Endothelial cell of umbilical vein (primary cell): Measurements from ENCODE around the gene NAP1L4. TPM values are rescaled to one million over a fixed set of nuclear protein-coding genes. Genes with fewer than 3 reads are reported as not detected.

Experiments used
- BruUV-seq: library from RNA; stranded (reverse); fragments of 400-500 nt; replicated peaks from 2 replicates; lab custom pipeline; 2021; lab: Mats Ljungman, UMichigan
- CTCF ChIA-PET: fragments of 300-600, 350-600 bp; sonication (Branson Sonifier 250); formaldehyde crosslinking; loops from one replicate; lab custom pipeline; 2021; ENCODE audit warnings: antibody characterized with exemption, inconsistent platforms; lab: Charles Lee
- POLR2A ChIA-PET: fragments of 300-600, 350-600 bp; sonication (Branson Sonifier 250); formaldehyde crosslinking; loops from one replicate; lab custom pipeline; 2021; ENCODE audit warnings: antibody characterized with exemption, inconsistent platforms; lab: Charles Lee
- DNase-seq: peaks from one replicate; pipeline ENCODE4 v3.0.0-alpha.2; 2011; ENCODE audit warnings: low read depth, low spot score
- FAIRE-seq: peaks from 2 replicates; lab custom pipeline; 2011; peaks lifted over from hg19 to GRCh38; lab: Jason Lieb, UNC
- H2AFZ ChIP-seq: 2 replicates; pipeline ENCODE4 v1.6.0; 2012; ENCODE audit warnings: low read depth, low read length, control low read depth, inconsistent platforms
- H3K27ac ChIP-seq: 2 replicates; pipeline ENCODE4 v1.5.1; 2011; ENCODE audit warnings: low read depth, mild to moderate bottlenecking, control low read depth, low read length, moderate library complexity; ENCODE audit not compliant: insufficient read depth
- H3K27me3 ChIP-seq, 2 experiments: 2 replicates each; pipeline versions ENCODE4 v1.6.0 to v1.6.1; 2011; ENCODE audit warnings: low read length in 2 of 2, mixed read lengths in 1 of 2; ENCODE audit not compliant: control insufficient read depth in 2 of 2, insufficient read depth in 2 of 2
- H3K36me3 ChIP-seq, 2 experiments: 2 replicates in 1 of 2; 3 replicates in 1 of 2; pipeline ENCODE4 v1.5.1; 2011; ENCODE audit warnings: low read length in 2 of 2, mild to moderate bottlenecking in 1 of 2, moderate library complexity in 1 of 2; ENCODE audit not compliant: control insufficient read depth in 2 of 2, insufficient read depth in 2 of 2; ENCODE audit errors: extremely low read depth in 1 of 2
- H3K4me1 ChIP-seq: 3 replicates; pipeline ENCODE4 v1.5.1; 2011; ENCODE audit warnings: mild to moderate bottlenecking, low read length; ENCODE audit not compliant: control insufficient read depth, insufficient read depth; ENCODE audit errors: extremely low read depth
- H3K4me2 ChIP-seq: 2 replicates; pipeline ENCODE4 v1.6.1; 2011; ENCODE audit warnings: low read length, control low read depth, mixed read lengths; ENCODE audit not compliant: insufficient read depth
- H3K4me3 ChIP-seq, 3 experiments: fragments of 200-600 bp in 1 of 3; sonication (generic), shearing (Covaris generic) in 1 of 3; replicated peaks in 1 of 3; 2 replicates each; pipeline ENCODE4 v1.5.1; 2011 to 2016; ENCODE audit warnings: control low read depth in 3 of 3, low read length in 3 of 3, mild to moderate bottlenecking in 2 of 3, inconsistent platforms in 1 of 3, low read depth in 1 of 3, moderate library complexity in 1 of 3; ENCODE audit not compliant: insufficient read depth in 1 of 3
- H3K79me2 ChIP-seq: 2 replicates; pipeline ENCODE4 v1.6.0; 2012; ENCODE audit warnings: low read length, inconsistent platforms; ENCODE audit not compliant: control insufficient read depth, insufficient read depth
- H3K9ac ChIP-seq: replicated peaks from 2 replicates; pipeline ENCODE3; 2011; ENCODE audit warnings: low read length, control low read depth; ENCODE audit not compliant: insufficient read depth; ENCODE audit errors: extremely low read depth
- H3K9me1 ChIP-seq: replicated peaks from 3 replicates; pipeline ENCODE4 v1.6.0; 2011; ENCODE audit warnings: mild to moderate bottlenecking, low read length; ENCODE audit not compliant: control insufficient read depth, insufficient read depth; ENCODE audit errors: extremely low read depth
- H3K9me3 ChIP-seq: replicated peaks from 2 replicates; pipeline ENCODE4 v1.5.1; 2012; ENCODE audit warnings: low read length, inconsistent platforms; ENCODE audit not compliant: control insufficient read depth, insufficient read depth
- H4K20me1 ChIP-seq: replicated peaks from 2 replicates; pipeline ENCODE3; 2011; ENCODE audit warnings: mild to moderate bottlenecking, low read length; ENCODE audit not compliant: control insufficient read depth, insufficient read depth; ENCODE audit errors: extremely low read depth
- EZH2 ChIP-seq: IDR thresholded peaks from 2 replicates; pipeline ENCODE4 v1.6.1; 2012; ENCODE audit warnings: borderline replicate concordance, low read depth, mild to moderate bottlenecking, moderate library complexity, low read length, inconsistent platforms; ENCODE audit not compliant: severe bottlenecking
- FOS ChIP-seq: IDR thresholded peaks from 2 replicates; pipeline ENCODE4 v1.6.1; 2011; ENCODE audit warnings: mild to moderate bottlenecking, low read length, moderate library complexity, borderline replicate concordance; ENCODE audit not compliant: insufficient read depth
- GATA2 ChIP-seq: IDR thresholded peaks from 2 replicates; pipeline ENCODE4 v1.7.0; 2011; ENCODE audit warnings: low read depth, mild to moderate bottlenecking, moderate library complexity, mixed read lengths, low read length; ENCODE audit not compliant: insufficient read length, insufficient read depth
- JUN ChIP-seq: IDR thresholded peaks from 2 replicates; pipeline ENCODE4 v1.6.1; 2011; ENCODE audit warnings: borderline replicate concordance, low read depth; ENCODE audit not compliant: insufficient read length, insufficient read depth
- MYC ChIP-seq: IDR thresholded peaks from one replicate; pipeline ENCODE4 v1.6.1; 2011; ENCODE audit warnings: mild to moderate bottlenecking, low read depth, low read length
- POLR2A ChIP-seq: IDR thresholded peaks from 2 replicates; pipeline ENCODE4 v1.6.1; 2012; ENCODE audit warnings: low read depth, mild to moderate bottlenecking, control low read depth, low read length
- POLR2AphosphoS5 ChIP-seq: IDR thresholded peaks from 2 replicates; pipeline ENCODE4 v1.6.1; 2012; ENCODE audit warnings: low read depth, mild to moderate bottlenecking, control low read depth, low read length, moderate library complexity; ENCODE audit not compliant: insufficient read depth
- dilution Hi-C: fragments of 300-500 bp; cut with MboI; formaldehyde crosslinking; loops from one replicate; pipeline ENCODE4 v1.15.0; 2019; ENCODE audit warnings: low sequenced_read_pairs; ENCODE audit not compliant: extremely low pct_ligation_motif_present
- intact Hi-C: fragments of 100-400 bp; cut with micrococcal nuclease; formaldehyde crosslinking; loops from one replicate; pipeline ENCODE4 v1.10.0; 2022
- polyA plus RNA-seq, 4 experiments: library from polyadenylated mRNA; depleted of rRNA in 3 of 4; stranded (reverse) in 3 of 4; unstranded in 1 of 4; fragments of >200 nt; gene quantifications; 2 replicates each; pipeline versions ENCODE4 v1.2.1 to v1.2.3, GENCODE V29; 2011 to 2012; ENCODE audit warnings: missing spikeins in 1 of 4
- total RNA-seq: library from RNA; stranded (reverse); gene quantifications from 2 replicates; pipeline ENCODE4 v1.2.3, GENCODE V29; 2021
- TF ChIP-seq, protein P1 (sequence below), 2 donors: IDR thresholded peaks; 1 replicate in 1 of 2; 2 replicates in 1 of 2; pipeline ENCODE4 v1.5.1; 2011; ENCODE audit warnings: low read length in 2 of 2, mild to moderate bottlenecking in 2 of 2, moderate library complexity in 2 of 2, control low read depth in 1 of 2, inconsistent platforms in 1 of 2, low read depth in 1 of 2; ENCODE audit not compliant: insufficient read depth in 1 of 2; ENCODE audit errors: extremely low read depth in 1 of 2
- TF ChIP-seq, protein P2 (sequence below): IDR thresholded peaks from 2 replicates; pipeline ENCODE4 v1.6.1; 2011; ENCODE audit not compliant: insufficient read depth, insufficient read length

NAP1L4 gene
- total and polyA plus RNA-seq, 2 donors (not counting 3 experiments of a cell fraction or from before 2014, with no cell fraction given), result 100.0 to 177 TPM

DNA sequence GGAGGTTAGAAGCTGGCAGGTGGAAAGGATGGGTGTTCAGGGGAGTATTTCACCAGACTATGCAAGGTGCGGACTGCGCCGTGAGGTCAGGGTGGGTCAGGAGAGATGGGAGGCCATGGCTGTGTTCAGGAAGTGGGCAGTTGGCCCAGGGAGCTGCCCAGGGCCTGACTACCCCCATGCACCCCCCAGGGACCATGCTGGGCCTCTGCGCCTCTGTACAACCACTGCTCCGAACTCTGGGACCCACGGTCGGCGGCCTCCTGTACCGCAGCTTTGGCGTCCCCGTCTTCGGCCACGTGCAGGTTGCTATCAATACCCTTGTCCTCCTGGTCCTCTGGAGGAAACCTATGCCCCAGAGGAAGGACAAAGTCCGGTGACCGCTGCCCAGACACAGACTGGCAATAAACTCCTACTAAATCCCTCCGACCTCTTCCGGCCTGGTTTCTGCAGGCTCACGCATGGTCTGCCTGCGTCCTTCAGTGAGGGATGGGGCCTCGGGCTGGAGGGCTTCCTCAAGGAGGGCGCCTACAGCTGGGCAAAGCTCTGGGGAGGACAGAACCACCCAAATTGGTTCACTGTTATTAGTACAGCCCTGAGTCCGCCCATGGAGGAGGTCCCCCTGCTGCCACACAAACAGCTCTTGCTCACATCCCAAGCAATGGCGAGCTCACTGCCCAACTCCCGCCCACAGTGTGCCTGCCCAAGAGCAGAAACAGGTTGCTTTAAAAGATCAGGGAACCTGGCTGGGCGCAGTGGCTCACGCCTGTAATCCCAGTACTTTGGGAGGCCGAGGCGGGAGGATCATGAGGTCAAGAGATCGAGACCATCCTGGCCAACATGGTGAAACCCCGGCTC is 67.1 kb downstream of the NAP1L4 start:
- POLR2A ChIA-PET, result no interaction called here
- peaks cover 9% of the 10 kb centered on the region for H3K4me1 ChIP-seq
- no TSS peak for BruUV-seq
- peaks cover 28% of the 10 kb centered on the region for H3K79me2 ChIP-seq
- H3K9me1 ChIP-seq, result no peaks in the 10 kb centered on the region
- H2AFZ ChIP-seq, result no peak overlapping the region
- H3K4me2 ChIP-seq, result no peak overlapping the region
- CTCF ChIA-PET, result interaction anchor here (0.6 to 1.8 kb wide), 6 partner anchors 24 to 392 kb away, joined by 3 to 9 read pairs (median 3); no protein-coding TSS in a partner anchor
- H3K9me3 ChIP-seq, result no peaks in the 10 kb centered on the region
- no peak overlapping the region for H3K27ac ChIP-seq
- H4K20me1 ChIP-seq, result no peaks in the 10 kb centered on the region
- no peak overlapping the region for H3K9ac ChIP-seq
- TF ChIP-seq JUN (no peak), EZH2 (no peak), MYC (no peak), POLR2A (no peak), GATA2 (no peak), FOS (no peak), POLR2AphosphoS5 (no peak)
- TF ChIP-seq, protein P1, sequence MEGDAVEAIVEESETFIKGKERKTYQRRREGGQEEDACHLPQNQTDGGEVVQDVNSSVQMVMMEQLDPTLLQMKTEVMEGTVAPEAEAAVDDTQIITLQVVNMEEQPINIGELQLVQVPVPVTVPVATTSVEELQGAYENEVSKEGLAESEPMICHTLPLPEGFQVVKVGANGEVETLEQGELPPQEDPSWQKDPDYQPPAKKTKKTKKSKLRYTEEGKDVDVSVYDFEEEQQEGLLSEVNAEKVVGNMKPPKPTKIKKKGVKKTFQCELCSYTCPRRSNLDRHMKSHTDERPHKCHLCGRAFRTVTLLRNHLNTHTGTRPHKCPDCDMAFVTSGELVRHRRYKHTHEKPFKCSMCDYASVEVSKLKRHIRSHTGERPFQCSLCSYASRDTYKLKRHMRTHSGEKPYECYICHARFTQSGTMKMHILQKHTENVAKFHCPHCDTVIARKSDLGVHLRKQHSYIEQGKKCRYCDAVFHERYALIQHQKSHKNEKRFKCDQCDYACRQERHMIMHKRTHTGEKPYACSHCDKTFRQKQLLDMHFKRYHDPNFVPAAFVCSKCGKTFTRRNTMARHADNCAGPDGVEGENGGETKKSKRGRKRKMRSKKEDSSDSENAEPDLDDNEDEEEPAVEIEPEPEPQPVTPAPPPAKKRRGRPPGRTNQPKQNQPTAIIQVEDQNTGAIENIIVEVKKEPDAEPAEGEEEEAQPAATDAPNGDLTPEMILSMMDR (IDR thresholded peaks at IDR 0.05; ENCODE audit: extremely low read depth in 1 of 2, insufficient read depth in 1 of 2, low read depth in 1 of 2, low read length in 2 of 2), result no peak
- TF ChIP-seq, protein P2, sequence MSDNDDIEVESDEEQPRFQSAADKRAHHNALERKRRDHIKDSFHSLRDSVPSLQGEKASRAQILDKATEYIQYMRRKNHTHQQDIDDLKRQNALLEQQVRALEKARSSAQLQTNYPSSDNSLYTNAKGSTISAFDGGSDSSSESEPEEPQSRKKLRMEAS, result no peak
- H3K4me3 ChIP-seq, result no peak overlapping the region
- dilution Hi-C loops (no loop called here), intact Hi-C loops (no loop called here)
- no peaks in the 10 kb centered on the region for H3K27me3 ChIP-seq
- FAIRE-seq (no peak), DNase-seq (no peak)
- no peaks in the 10 kb centered on the region for H3K36me3 ChIP-seq
